ENCODE data around the gene CCDC197.

Gene CCDC197

GRCh38 chr14:94056579-94057308 is 59.6 kb downstream of the CCDC197 start:
- H3K4me3 ChIP-seq (ENCODE audit: control insufficient read depth, low read depth, low read length) = no peak overlapping the region
- no peak for TF ChIP-seq CTCF (conservative IDR thresholded peaks at IDR 0.05; ENCODE audit: control insufficient read depth, insufficient read depth, low read depth, low read length)
- DNase-seq (ENCODE audit: low read depth) = no peak

- no peak overlapping the region for H3K4me3 ChIP-seq (ENCODE audit: control insufficient read depth, low read depth, low read length)
- no peak for TF ChIP-seq CTCF (conservative IDR thresholded peaks at IDR 0.05; ENCODE audit: control insufficient read depth, insufficient read depth, low read depth, low read length)
- DNase-seq (ENCODE audit: low read depth) = peak; percentile 40
These were observed 61.1 kb downstream of the CCDC197 start for GRCh38 chr14:94058128-94058673.

Data from fibroblast of mammary gland (primary cell).